ENCODE data around the gene GLOD5.

GLOD5 gene

DNA sequence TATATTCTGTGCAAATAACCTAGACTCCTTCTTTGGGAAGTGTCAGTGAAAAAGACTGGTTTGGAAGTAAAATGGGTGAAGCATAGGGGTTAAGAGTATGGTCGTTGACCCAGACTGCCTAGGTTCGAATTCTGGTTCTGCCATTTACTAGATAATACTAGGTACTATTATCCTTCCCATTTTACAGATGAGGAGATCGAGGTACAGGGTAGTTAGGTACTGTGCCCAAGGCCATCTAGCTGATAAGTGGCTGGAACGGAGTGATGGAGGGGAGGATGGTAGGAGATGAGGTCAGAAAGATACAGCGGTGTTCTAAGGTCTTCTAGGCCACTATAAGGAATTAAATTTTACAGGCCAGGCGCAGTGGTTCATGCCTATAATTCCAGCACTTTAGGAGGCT lies 11.1 kb downstream of the GLOD5 start:
- no peak overlapping the region for H3K4me3 ChIP-seq (replicated peaks; ENCODE audit: insufficient read depth, low read length)
- TF ChIP-seq CTCF (IDR thresholded peaks at IDR 0.05; ENCODE audit: insufficient read depth, low read length) (no peak), REST (IDR thresholded peaks at IDR 0.05; ENCODE audit: insufficient replicate concordance, low read depth) (no peak), POLR2AphosphoS5 (IDR thresholded peaks at IDR 0.05; ENCODE audit: low read depth) (no peak), SPI1 (IDR thresholded peaks at IDR 0.05; ENCODE audit: borderline replicate concordance, low read depth) (no peak), GABPA (IDR thresholded peaks at IDR 0.05; ENCODE audit: low read depth) (no peak)
- DNase-seq (ENCODE audit: low read depth in 1 of 2, low spot score in 1 of 2), result no peak
- H3K27me3 ChIP-seq (ENCODE audit: insufficient read depth, poor library complexity, severe bottlenecking), result no peaks in the 10 kb centered on the region
- H3K27ac ChIP-seq (replicated peaks), result no peak overlapping the region

DNA sequence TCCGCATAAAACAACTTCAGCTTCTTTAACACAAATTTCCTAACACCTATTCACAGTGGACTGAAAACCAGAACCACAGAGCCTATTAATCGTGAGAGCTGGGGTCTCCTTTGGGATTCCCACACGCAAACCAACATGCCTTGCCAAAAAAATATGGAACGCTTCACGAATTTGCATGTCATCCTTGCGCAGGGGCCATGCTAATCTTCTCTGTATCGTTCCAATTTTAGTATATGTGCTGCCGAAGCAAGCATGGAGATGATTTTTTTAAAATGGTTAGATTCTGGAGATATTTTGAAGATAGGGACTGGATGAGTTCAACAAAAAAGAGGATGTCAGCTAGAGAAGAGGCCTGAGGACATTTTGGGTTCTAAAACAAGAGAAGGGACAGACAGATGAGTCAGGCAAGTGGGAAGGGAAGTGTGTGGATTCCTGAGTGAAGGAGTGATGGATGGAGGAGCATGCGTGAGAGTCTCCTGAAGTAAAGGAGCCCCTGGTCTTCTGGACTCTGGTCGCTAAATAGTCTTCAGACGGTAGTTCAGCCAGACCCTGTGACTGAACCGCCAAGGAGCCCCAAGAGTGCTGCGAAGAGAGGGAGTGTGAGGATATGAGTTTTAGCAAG lies 15.4 kb downstream of the GLOD5 start:
- Histone ChIP-seq H3K27ac (replicated peaks) (no peak overlapping the region), H3K27me3 (ENCODE audit: insufficient read depth, poor library complexity, severe bottlenecking) (no peaks in the 10 kb centered on the region), H3K4me3 (replicated peaks; ENCODE audit: insufficient read depth, low read length) (no peak overlapping the region)
- no peak for TF ChIP-seq POLR2AphosphoS5 (IDR thresholded peaks at IDR 0.05; ENCODE audit: low read depth)
- TF ChIP-seq REST (IDR thresholded peaks at IDR 0.05; ENCODE audit: insufficient replicate concordance, low read depth), result no peak
- no peak for TF ChIP-seq GABPA (IDR thresholded peaks at IDR 0.05; ENCODE audit: low read depth)
- no peak for TF ChIP-seq CTCF (IDR thresholded peaks at IDR 0.05; ENCODE audit: insufficient read depth, low read length)
- TF ChIP-seq SPI1 (IDR thresholded peaks at IDR 0.05; ENCODE audit: borderline replicate concordance, low read depth), result no peak
- DNase-seq (ENCODE audit: low read depth in 1 of 2, low spot score in 1 of 2), result no peak

GRCh38 chrX:48779399-48779798 lies 17.9 kb downstream of the GLOD5 start:
- TF ChIP-seq GABPA (IDR thresholded peaks at IDR 0.05; ENCODE audit: low read depth) (no peak), REST (IDR thresholded peaks at IDR 0.05; ENCODE audit: insufficient replicate concordance, low read depth) (no peak), POLR2AphosphoS5 (IDR thresholded peaks at IDR 0.05; ENCODE audit: low read depth) (no peak), CTCF (IDR thresholded peaks at IDR 0.05; ENCODE audit: insufficient read depth, low read length) (no peak), SPI1 (IDR thresholded peaks at IDR 0.05; ENCODE audit: borderline replicate concordance, low read depth) (no peak)
- no peaks in the 10 kb centered on the region for H3K27me3 ChIP-seq (ENCODE audit: insufficient read depth, poor library complexity, severe bottlenecking)
- H3K27ac ChIP-seq (replicated peaks), result no peak overlapping the region
- no peak for DNase-seq (ENCODE audit: low read depth in 1 of 2, low spot score in 1 of 2)
- H3K4me3 ChIP-seq (replicated peaks; ENCODE audit: insufficient read depth, low read length), result no peak overlapping the region

Data from HL-60 (cell line).